ENCODE data around the gene QSOX2.
"Not testable (repeated sequence)": the region's sequence is repeated elsewhere in the genome, so short reads cannot be mapped to it uniquely, and the experiment has no call there.

Gene QSOX2

DNA sequence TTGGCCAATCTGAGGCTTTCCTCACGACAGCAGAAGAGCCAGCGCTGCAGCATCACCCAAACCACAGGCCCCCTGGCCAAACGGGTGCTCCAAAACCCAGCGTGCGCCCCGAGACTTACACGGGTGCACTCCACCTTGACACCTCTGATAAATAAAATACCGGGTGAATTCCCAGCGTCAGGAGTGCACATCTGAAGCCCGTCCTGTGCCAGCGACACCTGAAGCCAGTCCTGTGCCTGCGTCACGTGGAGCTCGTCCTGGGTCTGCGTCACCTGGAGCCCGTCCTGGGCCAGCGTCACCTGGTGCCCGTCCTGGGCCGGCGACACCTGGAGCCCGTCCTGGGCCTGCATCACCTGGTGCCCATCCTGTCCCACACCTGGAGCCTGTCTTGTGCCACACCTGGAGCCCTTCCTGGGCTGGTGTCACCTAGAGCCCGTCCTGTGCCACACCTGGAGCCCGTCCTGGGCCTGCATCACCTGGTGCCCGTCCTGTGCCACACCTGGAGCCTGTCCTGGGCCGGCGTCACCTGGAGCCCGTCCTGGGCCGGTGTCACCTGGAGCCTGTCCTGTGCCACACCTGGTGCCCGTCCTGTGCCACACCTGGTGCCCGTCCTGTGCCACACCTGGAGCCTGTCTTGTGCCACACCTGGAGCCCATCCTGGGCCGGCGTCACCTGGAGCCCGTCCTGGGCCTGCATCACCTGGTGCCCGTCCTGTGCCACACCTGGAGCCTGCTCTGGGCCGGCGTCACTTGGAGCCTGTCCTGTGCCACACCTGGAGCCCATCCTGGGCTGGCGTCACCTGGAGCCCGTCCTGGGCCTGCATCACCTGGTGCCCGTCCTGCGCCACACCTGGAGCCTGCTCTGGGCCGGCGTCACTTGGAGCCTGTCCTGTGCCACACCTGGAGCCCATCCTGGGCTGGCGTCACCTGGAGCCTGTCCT, 8.9 kb downstream of the QSOX2 start:
- not testable (repeated sequence) for H3K27me3 ChIP-seq (ENCODE audit: control insufficient read depth in 1 of 2, insufficient read depth in 2 of 2, low read length in 2 of 2); H3K27ac ChIP-seq (ENCODE audit: low read depth, low read length); H3K4me1 ChIP-seq (ENCODE audit: insufficient read depth, low read length); H3K36me3 ChIP-seq (ENCODE audit: insufficient read depth, low read length); H3K9me3 ChIP-seq (ENCODE audit: low read length); H3K4me3 ChIP-seq (ENCODE audit: low read depth in 1 of 2, low read length in 2 of 2); H3K9ac ChIP-seq (ENCODE audit: low read length)

DNA sequence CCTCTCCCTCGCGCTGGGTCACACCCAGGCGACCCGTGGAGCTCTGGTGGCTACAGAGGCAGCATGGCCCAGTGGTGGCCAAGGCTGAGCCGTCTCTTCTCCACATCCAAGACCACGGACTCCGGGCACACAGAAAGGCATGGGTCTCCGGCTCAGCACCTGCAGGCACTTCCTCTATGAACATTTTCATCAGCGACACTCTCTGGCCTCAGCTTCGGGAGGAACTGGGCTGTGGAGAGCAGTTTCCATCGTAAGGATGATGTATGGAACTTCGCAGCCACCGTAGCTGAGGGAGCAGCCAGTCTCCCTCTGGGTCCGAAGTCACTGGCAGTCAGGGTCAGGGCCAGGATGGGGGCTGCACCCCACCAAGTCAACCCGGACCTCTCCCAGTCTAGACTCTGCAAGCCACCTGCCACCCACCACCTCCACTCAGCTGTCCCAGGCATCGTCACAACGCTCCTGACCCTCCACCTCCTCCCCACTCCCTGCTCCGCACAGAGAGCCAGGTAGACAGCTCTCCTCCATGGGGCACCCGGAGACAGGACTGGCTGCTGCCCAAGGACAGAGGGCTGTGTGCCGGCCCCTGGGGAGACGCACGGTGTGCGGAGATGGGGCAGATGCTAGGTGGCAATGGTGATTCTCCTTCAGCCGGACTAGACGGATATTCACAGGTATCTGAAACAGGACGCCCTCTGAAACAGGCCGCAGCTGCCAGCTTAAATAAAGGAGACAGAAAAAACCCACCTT, 9.7 kb downstream of the QSOX2 start:
- Histone ChIP-seq H3K36me3 (ENCODE audit: insufficient read depth, low read length) (peaks cover 5% of the 10 kb centered on the region), H3K9ac (ENCODE audit: low read length) (no peak overlapping the region), H3K27ac (ENCODE audit: low read depth, low read length) (no peak overlapping the region), H3K9me3 (ENCODE audit: low read length) (no peaks in the 10 kb centered on the region), H3K4me1 (ENCODE audit: insufficient read depth, low read length) (no peaks in the 10 kb centered on the region), H3K4me3 (ENCODE audit: low read depth in 1 of 2, low read length in 2 of 2) (no peak overlapping the region), H3K27me3 (ENCODE audit: control insufficient read depth in 1 of 2, insufficient read depth in 2 of 2, low read length in 2 of 2) (no peaks in the 10 kb centered on the region)

DNA sequence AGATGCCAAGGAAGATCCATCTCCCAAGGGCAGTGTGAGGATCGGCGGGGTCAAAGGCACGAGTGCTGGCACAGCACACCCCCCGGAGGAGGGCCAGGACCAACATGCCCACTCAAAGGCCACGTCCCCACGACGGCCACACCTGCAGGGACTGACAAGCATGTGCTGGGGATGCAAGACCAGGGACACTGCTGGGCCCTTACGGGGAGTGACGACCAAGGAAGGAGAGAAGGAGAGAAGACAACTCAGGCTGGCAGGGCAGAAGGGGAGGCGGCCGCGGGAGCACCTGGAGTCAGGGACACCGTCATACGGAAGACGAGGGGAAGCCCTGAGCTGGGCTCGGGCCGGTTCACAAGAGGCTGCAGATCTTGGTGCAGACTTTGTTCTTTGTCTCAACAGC, 10.4 kb downstream of the QSOX2 start:
- H3K4me3 ChIP-seq (ENCODE audit: low read depth in 1 of 2, low read length in 2 of 2) = no peak overlapping the region
- no peaks in the 10 kb centered on the region for H3K9me3 ChIP-seq (ENCODE audit: low read length)
- no peak overlapping the region for H3K27ac ChIP-seq (ENCODE audit: low read depth, low read length)
- peaks cover 5% of the 10 kb centered on the region for H3K36me3 ChIP-seq (ENCODE audit: insufficient read depth, low read length)
- no peak overlapping the region for H3K9ac ChIP-seq (ENCODE audit: low read length)
- no peaks in the 10 kb centered on the region for H3K27me3 ChIP-seq (ENCODE audit: control insufficient read depth in 1 of 2, insufficient read depth in 2 of 2, low read length in 2 of 2)
- no peaks in the 10 kb centered on the region for H3K4me1 ChIP-seq (ENCODE audit: insufficient read depth, low read length)

DNA sequence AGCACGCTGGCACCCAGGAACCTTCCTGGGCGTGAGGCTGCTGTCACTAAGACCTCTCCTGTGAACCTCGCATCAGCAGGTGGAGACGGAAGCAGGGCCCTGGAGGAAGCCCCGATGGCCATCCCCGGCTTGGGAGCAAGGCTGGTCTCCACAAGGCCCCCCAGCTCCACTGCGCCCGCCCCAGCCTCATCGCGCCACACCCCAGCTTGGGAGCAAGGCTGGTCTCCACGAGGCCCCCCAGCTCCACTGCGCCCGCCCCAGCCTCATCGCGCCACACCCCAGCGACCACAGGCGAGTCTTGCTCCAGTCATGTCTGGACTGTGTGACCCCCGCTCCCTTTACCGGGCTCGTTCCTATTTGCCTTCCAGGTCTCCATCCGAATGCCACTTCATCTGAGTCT, 11.0 kb downstream of the QSOX2 start:
- Histone ChIP-seq H3K4me3 (ENCODE audit: low read depth in 1 of 2, low read length in 2 of 2) (no peak overlapping the region), H3K9me3 (ENCODE audit: low read length) (no peaks in the 10 kb centered on the region), H3K9ac (ENCODE audit: low read length) (no peak overlapping the region), H3K27ac (ENCODE audit: low read depth, low read length) (no peak overlapping the region), H3K27me3 (ENCODE audit: control insufficient read depth in 1 of 2, insufficient read depth in 2 of 2, low read length in 2 of 2) (no peaks in the 10 kb centered on the region), H3K4me1 (ENCODE audit: insufficient read depth, low read length) (no peaks in the 10 kb centered on the region), H3K36me3 (ENCODE audit: insufficient read depth, low read length) (peaks cover 5% of the 10 kb centered on the region)

DNA sequence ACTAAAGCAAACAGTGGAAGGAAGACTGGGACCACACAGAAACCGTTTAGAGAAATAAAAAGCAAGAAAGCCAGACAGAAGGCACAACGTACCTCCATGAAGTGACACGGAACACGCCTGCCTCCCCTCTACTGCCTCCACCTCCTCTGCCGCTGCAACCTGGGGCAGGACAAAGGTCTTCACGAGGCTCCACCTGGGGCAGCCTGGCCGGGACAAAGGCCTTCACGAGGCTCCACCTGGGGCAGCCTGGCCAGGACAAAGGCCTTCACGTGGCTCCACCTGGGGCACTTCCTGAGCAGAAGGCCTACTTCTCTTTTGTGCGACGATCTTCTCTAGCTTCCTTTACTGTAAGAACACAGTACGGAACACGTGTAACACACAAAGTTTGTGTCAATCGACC, 11.7 kb downstream of the QSOX2 start:
- peaks cover 5% of the 10 kb centered on the region for H3K36me3 ChIP-seq (ENCODE audit: insufficient read depth, low read length)
- H3K4me1 ChIP-seq (ENCODE audit: insufficient read depth, low read length) = no peaks in the 10 kb centered on the region
- no peak overlapping the region for H3K27ac ChIP-seq (ENCODE audit: low read depth, low read length)

DNA sequence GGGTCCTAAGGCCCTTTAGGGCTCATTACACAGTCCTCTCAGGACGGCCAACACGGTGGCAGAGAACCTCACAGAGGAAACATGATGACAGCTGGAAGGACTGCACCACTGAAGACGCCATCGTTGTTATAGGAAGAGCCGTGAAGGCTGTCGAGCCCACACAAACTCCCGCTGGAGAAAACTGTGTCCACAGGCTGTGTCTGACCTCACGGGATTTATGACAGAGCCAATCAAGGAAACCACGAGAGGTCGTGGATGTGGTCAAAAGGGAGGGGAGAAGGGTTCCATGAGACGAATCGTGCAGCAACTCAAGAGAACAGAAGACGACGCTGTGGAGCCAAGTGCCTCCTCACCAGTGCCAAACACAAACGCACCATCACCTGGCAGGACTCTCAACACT, 12.2 kb downstream of the QSOX2 start:
- Histone ChIP-seq H3K27me3 (ENCODE audit: control insufficient read depth in 1 of 2, insufficient read depth in 2 of 2, low read length in 2 of 2) (no peaks in the 10 kb centered on the region), H3K9me3 (ENCODE audit: low read length) (no peaks in the 10 kb centered on the region), H3K36me3 (ENCODE audit: insufficient read depth, low read length) (peaks cover 5% of the 10 kb centered on the region), H3K27ac (ENCODE audit: low read depth, low read length) (no peak overlapping the region), H3K4me1 (ENCODE audit: insufficient read depth, low read length) (no peaks in the 10 kb centered on the region), H3K9ac (ENCODE audit: low read length) (no peak overlapping the region), H3K4me3 (ENCODE audit: low read depth in 1 of 2, low read length in 2 of 2) (no peak overlapping the region)

More for the DNA sequence above, 11.7 kb downstream of the QSOX2 start:
- Histone ChIP-seq H3K9ac (ENCODE audit: low read length) (no peak overlapping the region), H3K27me3 (ENCODE audit: control insufficient read depth in 1 of 2, insufficient read depth in 2 of 2, low read length in 2 of 2) (no peaks in the 10 kb centered on the region), H3K4me3 (ENCODE audit: low read depth in 1 of 2, low read length in 2 of 2) (no peak overlapping the region), H3K9me3 (ENCODE audit: low read length) (no peaks in the 10 kb centered on the region)

DNA sequence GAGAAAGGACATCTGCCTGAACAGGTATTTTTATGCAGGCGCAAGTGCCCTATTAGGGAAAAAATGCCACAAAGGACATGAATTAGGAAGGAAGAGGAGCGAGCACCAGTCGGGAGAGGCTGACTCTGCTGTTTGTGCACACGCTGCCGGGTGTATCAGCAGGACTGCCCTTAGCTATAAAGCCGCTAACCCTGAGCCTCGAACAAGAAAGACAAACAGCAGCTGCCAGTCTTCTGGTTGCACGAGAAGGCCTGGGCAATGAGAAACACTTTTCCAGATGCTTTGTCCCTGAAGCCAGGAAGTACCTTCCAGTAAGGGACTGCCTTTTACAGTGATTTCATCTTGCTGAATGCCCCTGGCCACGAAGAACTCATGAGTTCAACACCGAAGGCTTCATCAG, 12.6 kb downstream of the QSOX2 start:
- Histone ChIP-seq H3K36me3 (ENCODE audit: insufficient read depth, low read length) (peaks cover 5% of the 10 kb centered on the region), H3K4me3 (ENCODE audit: low read depth in 1 of 2, low read length in 2 of 2) (no peak overlapping the region), H3K9ac (ENCODE audit: low read length) (no peak overlapping the region), H3K4me1 (ENCODE audit: insufficient read depth, low read length) (no peaks in the 10 kb centered on the region), H3K27me3 (ENCODE audit: control insufficient read depth in 1 of 2, insufficient read depth in 2 of 2, low read length in 2 of 2) (no peaks in the 10 kb centered on the region), H3K9me3 (ENCODE audit: low read length) (no peaks in the 10 kb centered on the region), H3K27ac (ENCODE audit: low read depth, low read length) (no peak overlapping the region)

DNA sequence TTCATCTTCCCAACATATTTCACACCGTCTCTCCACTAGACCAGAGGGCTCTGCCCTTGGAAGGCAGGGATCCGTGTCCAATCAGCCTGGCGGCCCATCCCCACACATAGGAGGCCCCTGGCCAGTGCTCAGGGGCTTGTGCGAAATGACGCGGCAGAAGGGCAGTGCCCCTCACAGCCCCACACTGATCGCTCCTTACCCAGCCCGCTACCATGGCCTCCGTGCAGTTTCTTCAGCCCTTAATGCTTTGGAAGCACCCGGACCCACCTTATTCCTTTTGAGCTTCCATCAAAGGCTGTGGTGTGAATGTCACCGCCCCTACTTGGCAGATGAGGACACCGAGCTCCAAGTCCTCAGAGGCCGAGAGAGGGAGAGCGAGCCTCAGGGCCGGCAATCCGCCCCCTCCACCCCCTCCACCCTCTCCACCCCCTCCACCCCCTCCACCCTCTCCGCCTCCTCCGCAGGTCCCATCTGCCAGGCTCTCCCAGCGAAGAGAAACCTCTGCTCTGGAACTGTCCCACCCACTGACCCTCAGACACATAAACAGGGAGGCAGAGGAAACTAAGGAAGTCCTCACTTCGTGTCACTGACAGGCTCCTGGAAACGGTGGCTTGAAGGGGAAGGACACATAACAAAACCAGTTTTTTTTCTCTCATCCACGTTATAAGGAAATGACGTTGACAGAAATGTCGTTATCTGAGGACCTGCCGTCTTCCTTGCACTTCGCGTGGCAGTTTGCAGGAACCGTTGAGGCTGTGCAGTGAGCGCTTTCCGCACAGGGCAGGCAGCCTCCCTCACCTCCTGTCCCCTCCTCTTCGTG, 13.9 kb downstream of the QSOX2 start:
- Histone ChIP-seq H3K27me3 (ENCODE audit: control insufficient read depth in 1 of 2, insufficient read depth in 2 of 2, low read length in 2 of 2) (no peaks in the 10 kb centered on the region), H3K9me3 (ENCODE audit: low read length) (no peaks in the 10 kb centered on the region), H3K9ac (ENCODE audit: low read length) (no peak overlapping the region), H3K36me3 (ENCODE audit: insufficient read depth, low read length) (peaks cover 5% of the 10 kb centered on the region), H3K4me1 (ENCODE audit: insufficient read depth, low read length) (no peaks in the 10 kb centered on the region), H3K4me3 (ENCODE audit: low read depth in 1 of 2, low read length in 2 of 2) (no peak overlapping the region), H3K27ac (ENCODE audit: low read depth, low read length) (no peak overlapping the region)

DNA sequence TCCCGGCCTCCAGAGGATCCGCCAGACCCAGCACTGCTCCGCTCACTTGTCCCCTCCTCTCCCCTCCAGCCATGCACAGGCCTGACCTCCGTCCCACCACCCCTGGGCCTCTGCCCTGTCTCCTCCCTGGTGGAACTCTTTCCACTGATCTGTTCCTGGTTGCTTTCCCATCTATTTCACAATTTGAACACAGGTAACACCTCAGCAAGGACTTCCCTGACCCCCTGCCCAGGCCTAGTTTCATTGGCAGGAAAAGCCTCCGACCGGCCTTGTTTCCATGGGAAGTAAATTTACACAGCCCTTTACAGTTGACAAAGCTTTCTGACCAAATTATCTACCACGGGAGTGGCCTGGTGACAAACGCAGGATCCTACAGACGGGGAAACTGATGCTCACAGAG, 14.8 kb downstream of the QSOX2 start:
- no peak overlapping the region for H3K9ac ChIP-seq (ENCODE audit: low read length)
- H3K4me3 ChIP-seq (ENCODE audit: low read depth in 1 of 2, low read length in 2 of 2) = no peak overlapping the region
- no peak overlapping the region for H3K27ac ChIP-seq (ENCODE audit: low read depth, low read length)

DNA sequence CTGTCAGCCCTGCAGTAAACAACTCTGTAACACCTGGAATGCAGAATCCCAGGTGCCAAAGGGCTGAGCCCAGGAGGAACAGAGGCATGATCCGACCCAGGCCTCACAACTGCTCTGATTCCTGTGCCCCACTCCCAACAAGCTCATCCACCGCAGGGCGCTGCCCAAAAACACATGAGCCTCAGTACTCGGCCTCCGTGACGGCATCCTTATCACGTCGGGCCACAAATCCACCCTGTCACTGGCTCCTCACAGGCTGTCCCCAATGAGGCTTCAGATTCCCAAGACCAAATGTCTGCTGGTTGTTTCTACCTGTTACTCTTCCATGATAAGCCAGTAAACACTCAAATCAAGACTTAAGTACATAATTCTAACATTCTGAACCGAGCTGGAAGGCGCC, 15.2 kb downstream of the QSOX2 start:
- H3K27ac ChIP-seq (ENCODE audit: low read depth, low read length) = no peak overlapping the region
- H3K4me1 ChIP-seq (ENCODE audit: insufficient read depth, low read length) = no peaks in the 10 kb centered on the region
- no peaks in the 10 kb centered on the region for H3K27me3 ChIP-seq (ENCODE audit: control insufficient read depth in 1 of 2, insufficient read depth in 2 of 2, low read length in 2 of 2)
- H3K4me3 ChIP-seq (ENCODE audit: low read depth in 1 of 2, low read length in 2 of 2) = no peak overlapping the region
- no peaks in the 10 kb centered on the region for H3K9me3 ChIP-seq (ENCODE audit: low read length)
- peaks cover 5% of the 10 kb centered on the region for H3K36me3 ChIP-seq (ENCODE audit: insufficient read depth, low read length)
- H3K9ac ChIP-seq (ENCODE audit: low read length) = no peak overlapping the region

More for the DNA sequence above, 14.8 kb downstream of the QSOX2 start:
- Histone ChIP-seq H3K27me3 (ENCODE audit: control insufficient read depth in 1 of 2, insufficient read depth in 2 of 2, low read length in 2 of 2) (no peaks in the 10 kb centered on the region), H3K36me3 (ENCODE audit: insufficient read depth, low read length) (peaks cover 9% of the 10 kb centered on the region), H3K9me3 (ENCODE audit: low read length) (no peaks in the 10 kb centered on the region), H3K4me1 (ENCODE audit: insufficient read depth, low read length) (no peaks in the 10 kb centered on the region)

All from muscle layer of colon (tissue), 2 donors.